SK-N-SH (cell line): ENCODE results near the gene CORO6.
"Not testable (repeated sequence)": the region's sequence is repeated elsewhere in the genome, so short reads cannot be mapped to it uniquely, and the experiment has no call there.

Experiments used
- EZH2phosphoT487 ChIP-seq: fragments of 200-600 bp; sonication (generic); IDR thresholded peaks from 2 replicates; pipeline ENCODE4 v1.6.1; 2017; ENCODE audit warnings: low read depth, mixed run types, mild to moderate bottlenecking, antibody characterized with exemption, moderate library complexity, borderline replicate concordance
- JUND ChIP-seq: IDR thresholded peaks from 2 replicates; pipeline ENCODE4 v1.4.0; 2012
- NFIC ChIP-seq: IDR thresholded peaks from 2 replicates; pipeline ENCODE4 v1.4.0; 2012; ENCODE audit warnings: borderline replicate concordance
- NRF1 ChIP-seq: IDR thresholded peaks from 2 replicates; pipeline ENCODE4 v1.6.1; 2012; ENCODE audit warnings: low read depth, mild to moderate bottlenecking, low read length
- POLR2AphosphoS5 ChIP-seq: IDR thresholded peaks from 2 replicates; pipeline ENCODE4 v1.6.1; 2012; ENCODE audit warnings: low read depth, low read length
- RCOR1 ChIP-seq: fragments of 150-350 bp; IDR thresholded peaks from 2 replicates; pipeline ENCODE4 v1.6.1; 2017; ENCODE audit warnings: antibody characterized with exemption, low read length
- RFX5 ChIP-seq: IDR thresholded peaks from 2 replicates; pipeline ENCODE4 v1.6.1; 2012; ENCODE audit warnings: mild to moderate bottlenecking, improper control_type of control experiment, low read length
- SIN3A ChIP-seq: IDR thresholded peaks from 2 replicates; pipeline ENCODE4 v1.6.1; 2012; ENCODE audit warnings: low read depth, mild to moderate bottlenecking, low read length, moderate library complexity, borderline replicate concordance
- TAF1 ChIP-seq: IDR thresholded peaks from 2 replicates; pipeline ENCODE4 v1.6.1; 2012; ENCODE audit warnings: low read depth, mild to moderate bottlenecking, low read length, moderate library complexity, borderline replicate concordance
- TCF12 ChIP-seq: IDR thresholded peaks from 2 replicates; pipeline ENCODE4 v1.4.0; 2012
- TEAD4 ChIP-seq: IDR thresholded peaks from 2 replicates; pipeline ENCODE4 v1.4.0; 2012; ENCODE audit warnings: mild to moderate bottlenecking, borderline replicate concordance; ENCODE audit not compliant: insufficient read depth
- TF ChIP-seq, protein P1 (sequence below): fragments of 200-600 bp; sonication (generic); IDR thresholded peaks from 2 replicates; pipeline ENCODE4 v1.6.1; 2017; ENCODE audit warnings: antibody characterized with exemption, mild to moderate bottlenecking, moderate library complexity
- TF ChIP-seq, protein P2 (sequence below): IDR thresholded peaks from 2 replicates; pipeline ENCODE4 v1.4.0; 2012; ENCODE audit warnings: low read depth

DNA sequence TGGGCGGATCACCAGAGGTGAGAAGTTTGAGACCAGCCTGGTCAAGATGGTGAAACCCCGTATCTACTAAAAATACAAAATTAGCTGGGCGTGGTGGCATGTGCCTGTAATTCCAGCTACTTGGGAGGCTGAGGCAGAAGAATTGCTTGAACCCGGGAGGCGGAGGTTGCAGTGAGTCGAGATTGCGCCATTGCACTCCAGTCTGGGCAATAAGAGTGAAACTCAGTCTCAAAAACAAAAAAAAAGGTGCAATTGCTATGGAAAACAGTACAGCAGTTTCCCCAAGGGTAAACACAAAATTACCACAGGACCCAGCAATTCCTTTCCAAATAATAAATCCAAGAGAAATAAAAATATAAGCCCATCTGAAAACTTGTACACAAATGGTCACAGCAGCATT lies 29.2 kb upstream of the CORO6 start:
- not testable (repeated sequence) for TF ChIP-seq TCF12, POLR2AphosphoS5, NFIC, TEAD4, EZH2phosphoT487, SIN3A, RFX5, JUND, TAF1, RCOR1, NRF1
- TF ChIP-seq, protein P1, sequence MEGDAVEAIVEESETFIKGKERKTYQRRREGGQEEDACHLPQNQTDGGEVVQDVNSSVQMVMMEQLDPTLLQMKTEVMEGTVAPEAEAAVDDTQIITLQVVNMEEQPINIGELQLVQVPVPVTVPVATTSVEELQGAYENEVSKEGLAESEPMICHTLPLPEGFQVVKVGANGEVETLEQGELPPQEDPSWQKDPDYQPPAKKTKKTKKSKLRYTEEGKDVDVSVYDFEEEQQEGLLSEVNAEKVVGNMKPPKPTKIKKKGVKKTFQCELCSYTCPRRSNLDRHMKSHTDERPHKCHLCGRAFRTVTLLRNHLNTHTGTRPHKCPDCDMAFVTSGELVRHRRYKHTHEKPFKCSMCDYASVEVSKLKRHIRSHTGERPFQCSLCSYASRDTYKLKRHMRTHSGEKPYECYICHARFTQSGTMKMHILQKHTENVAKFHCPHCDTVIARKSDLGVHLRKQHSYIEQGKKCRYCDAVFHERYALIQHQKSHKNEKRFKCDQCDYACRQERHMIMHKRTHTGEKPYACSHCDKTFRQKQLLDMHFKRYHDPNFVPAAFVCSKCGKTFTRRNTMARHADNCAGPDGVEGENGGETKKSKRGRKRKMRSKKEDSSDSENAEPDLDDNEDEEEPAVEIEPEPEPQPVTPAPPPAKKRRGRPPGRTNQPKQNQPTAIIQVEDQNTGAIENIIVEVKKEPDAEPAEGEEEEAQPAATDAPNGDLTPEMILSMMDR, result not testable (repeated sequence)
- TF ChIP-seq, protein P2, sequence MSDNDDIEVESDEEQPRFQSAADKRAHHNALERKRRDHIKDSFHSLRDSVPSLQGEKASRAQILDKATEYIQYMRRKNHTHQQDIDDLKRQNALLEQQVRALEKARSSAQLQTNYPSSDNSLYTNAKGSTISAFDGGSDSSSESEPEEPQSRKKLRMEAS, result not testable (repeated sequence)
